Measurements from ENCODE around the gene PRR16. TPM values are rescaled to one million over a fixed set of nuclear protein-coding genes. Genes with fewer than 3 reads are reported as not detected.

Gene PRR16
- total RNA-seq, 1 experiment from 2014 or later = 5.0 TPM

DNA sequence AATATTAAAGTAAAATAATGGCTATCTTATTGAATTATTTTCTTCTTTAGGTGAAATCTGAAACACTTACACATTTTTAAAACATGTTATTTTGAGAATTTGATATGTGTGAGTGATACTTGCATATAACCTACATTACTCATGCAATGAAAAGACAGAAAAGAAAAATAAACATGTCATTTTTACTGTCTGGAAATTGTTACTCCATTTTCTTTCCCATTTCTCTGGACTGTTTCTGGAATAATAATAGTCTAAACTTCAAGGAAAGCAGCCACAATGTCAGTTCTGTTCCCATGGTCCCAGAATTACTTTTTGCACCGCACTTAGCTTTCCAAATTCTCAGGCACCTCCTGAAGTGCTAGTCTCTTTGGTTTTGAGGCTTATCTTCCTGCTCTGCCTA is 145.5 kb downstream of the PRR16 start:
- no peak for TF ChIP-seq EZH2 (IDR thresholded peaks at IDR 0.05; ENCODE audit: low read depth)
- TF ChIP-seq, protein P1, sequence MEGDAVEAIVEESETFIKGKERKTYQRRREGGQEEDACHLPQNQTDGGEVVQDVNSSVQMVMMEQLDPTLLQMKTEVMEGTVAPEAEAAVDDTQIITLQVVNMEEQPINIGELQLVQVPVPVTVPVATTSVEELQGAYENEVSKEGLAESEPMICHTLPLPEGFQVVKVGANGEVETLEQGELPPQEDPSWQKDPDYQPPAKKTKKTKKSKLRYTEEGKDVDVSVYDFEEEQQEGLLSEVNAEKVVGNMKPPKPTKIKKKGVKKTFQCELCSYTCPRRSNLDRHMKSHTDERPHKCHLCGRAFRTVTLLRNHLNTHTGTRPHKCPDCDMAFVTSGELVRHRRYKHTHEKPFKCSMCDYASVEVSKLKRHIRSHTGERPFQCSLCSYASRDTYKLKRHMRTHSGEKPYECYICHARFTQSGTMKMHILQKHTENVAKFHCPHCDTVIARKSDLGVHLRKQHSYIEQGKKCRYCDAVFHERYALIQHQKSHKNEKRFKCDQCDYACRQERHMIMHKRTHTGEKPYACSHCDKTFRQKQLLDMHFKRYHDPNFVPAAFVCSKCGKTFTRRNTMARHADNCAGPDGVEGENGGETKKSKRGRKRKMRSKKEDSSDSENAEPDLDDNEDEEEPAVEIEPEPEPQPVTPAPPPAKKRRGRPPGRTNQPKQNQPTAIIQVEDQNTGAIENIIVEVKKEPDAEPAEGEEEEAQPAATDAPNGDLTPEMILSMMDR (conservative IDR thresholded peaks at IDR 0.05) = no peak
- H4K20me1 ChIP-seq (ENCODE audit: insufficient read depth) = no peaks in the 10 kb centered on the region
- ChIA-PET CTCF (no interaction called here), POLR2A (ENCODE audit: unreplicated experiment) (no interaction called here)
- H3K36me3 ChIP-seq (ENCODE audit: low read depth) = no peaks in the 10 kb centered on the region
- intact Hi-C loops (cut with micrococcal nuclease; ENCODE audit: unreplicated experiment) = loop anchor here (5.0 kb wide), 1 partner anchor 147 kb away; the partner anchor contains the start of gene PRR16
- H3K9me2 ChIP-seq (ENCODE audit: insufficient read depth) = no peaks in the 10 kb centered on the region
- no peak overlapping the region for H3K27ac ChIP-seq
- H3F3A ChIP-seq (ENCODE audit: insufficient read depth, low read depth) = peaks cover 14% of the 10 kb centered on the region
- no peak overlapping the region for H3K4me2 ChIP-seq
- H3K9me3 ChIP-seq (ENCODE audit: insufficient read depth, low read depth) = 0 out of 2 replicates have a peak, but pooled peaks cover under 1% of the 10 kb centered on the region
- peak overlapping the region; percentile 39; the same call in 1 of the 2 replicates for H2AFZ ChIP-seq
- no TSS peak for BruUV-seq (replicated peaks)
- peaks cover 15% of the 10 kb centered on the region for H3K4me1 ChIP-seq (replicated peaks; ENCODE audit: insufficient read depth)
- DNase-seq = no peak
- H3K27me3 ChIP-seq (ENCODE audit: insufficient read depth, low read depth) = no peaks in the 10 kb centered on the region
- H3K4me3 ChIP-seq = no peak overlapping the region
- H3K79me2 ChIP-seq (ENCODE audit: low read depth) = no peaks in the 10 kb centered on the region

DNA sequence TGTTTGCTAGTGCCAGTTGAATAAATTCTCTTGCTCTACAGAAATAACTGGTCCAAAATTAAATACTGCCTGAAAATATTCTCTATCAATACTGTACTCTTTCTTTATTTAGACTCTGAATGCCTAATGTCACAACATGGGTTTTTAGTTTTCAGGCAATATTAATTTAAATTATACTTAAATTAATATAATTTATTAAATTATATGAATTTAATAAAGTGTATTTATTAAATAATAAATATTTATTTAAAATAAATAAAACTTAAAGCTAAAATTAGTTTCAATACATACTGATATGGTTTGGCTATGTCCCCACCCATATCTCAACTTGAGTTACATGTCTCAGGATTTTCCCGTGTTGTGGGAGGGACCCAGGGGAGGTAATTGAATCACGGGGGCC is 146.0 kb downstream of the PRR16 start:
- H3K36me3 ChIP-seq (ENCODE audit: low read depth) = no peaks in the 10 kb centered on the region
- H3F3A ChIP-seq (ENCODE audit: insufficient read depth, low read depth) = peaks cover 11% of the 10 kb centered on the region
- no peaks in the 10 kb centered on the region for H4K20me1 ChIP-seq (ENCODE audit: insufficient read depth)
- H3K4me1 ChIP-seq (replicated peaks; ENCODE audit: insufficient read depth) = peaks cover 12% of the 10 kb centered on the region
- H3K9me3 ChIP-seq (ENCODE audit: insufficient read depth, low read depth) = no peaks in the 10 kb centered on the region
- DNase-seq = no peak
- ChIA-PET CTCF (no interaction called here), POLR2A (ENCODE audit: unreplicated experiment) (no interaction called here)
- intact Hi-C loops (cut with micrococcal nuclease; ENCODE audit: unreplicated experiment) = no loop called here
- H2AFZ ChIP-seq = peak overlapping the region; percentile 39; the same call in 1 of the 2 replicates
- no peaks in the 10 kb centered on the region for H3K9me2 ChIP-seq (ENCODE audit: insufficient read depth)
- BruUV-seq (replicated peaks) = no TSS peak
- TF ChIP-seq EZH2 (IDR thresholded peaks at IDR 0.05; ENCODE audit: low read depth) = no peak
- TF ChIP-seq, protein P1 (conservative IDR thresholded peaks at IDR 0.05) = no peak
- H3K4me3 ChIP-seq = no peak overlapping the region
- no peak overlapping the region for H3K27ac ChIP-seq
- H3K27me3 ChIP-seq (ENCODE audit: insufficient read depth, low read depth) = no peaks in the 10 kb centered on the region
- no peak overlapping the region for H3K4me2 ChIP-seq
- no peaks in the 10 kb centered on the region for H3K79me2 ChIP-seq (ENCODE audit: low read depth)

DNA sequence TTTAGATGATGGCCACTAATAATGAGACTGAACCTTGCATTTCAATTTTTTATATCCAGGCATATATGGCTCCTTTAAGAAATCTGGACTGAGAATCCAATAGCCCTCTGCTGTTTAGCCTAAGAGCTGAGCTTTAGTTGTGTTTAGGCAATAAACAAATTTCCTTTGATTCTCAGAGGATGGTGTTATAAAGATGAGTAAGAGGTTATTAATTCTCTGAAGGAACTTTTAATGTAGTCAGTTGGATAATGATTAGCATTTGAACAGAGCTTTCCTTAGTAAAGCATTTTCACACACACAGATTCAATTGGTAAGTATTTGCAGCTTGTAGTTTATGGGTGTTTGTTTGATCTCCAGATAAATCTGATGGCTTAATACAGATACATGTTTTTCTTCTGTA is 149.6 kb downstream of the PRR16 start:
- Histone ChIP-seq H3K79me2 (ENCODE audit: low read depth) (no peaks in the 10 kb centered on the region), H3K4me1 (replicated peaks; ENCODE audit: insufficient read depth) (peaks cover 5% of the 10 kb centered on the region; the same call in 1 of the 2 replicates), H3K36me3 (ENCODE audit: low read depth) (no peaks in the 10 kb centered on the region), H3K4me3 (no peak overlapping the region), H3K9me3 (ENCODE audit: insufficient read depth, low read depth) (0 out of 2 replicates have a peak, but pooled peaks cover 5% of the 10 kb centered on the region), H3K4me2 (no peak overlapping the region), H3F3A (ENCODE audit: insufficient read depth, low read depth) (no peaks in the 10 kb centered on the region), H3K27ac (no peak overlapping the region), H3K27me3 (ENCODE audit: insufficient read depth, low read depth) (no peaks in the 10 kb centered on the region), H3K9me2 (ENCODE audit: insufficient read depth) (no peaks in the 10 kb centered on the region; the same call in 1 of the 2 replicates), H4K20me1 (ENCODE audit: insufficient read depth) (no peaks in the 10 kb centered on the region), H2AFZ (no peak overlapping the region)
- no peak for DNase-seq
- CTCF ChIA-PET = no interaction called here
- TF ChIP-seq EZH2 (IDR thresholded peaks at IDR 0.05; ENCODE audit: low read depth) = no peak
- TF ChIP-seq, protein P1 (conservative IDR thresholded peaks at IDR 0.05) = no peak
- no TSS peak for BruUV-seq (replicated peaks)
- intact Hi-C loops (cut with micrococcal nuclease; ENCODE audit: unreplicated experiment) = no loop called here
- POLR2A ChIA-PET (ENCODE audit: unreplicated experiment) = no interaction called here
